Prostate gland (tissue), 2 donors: ENCODE data around the gene GATD1.

Source experiments
- CTCF ChIP-seq, 4 experiments: fragments of 200-600 bp in 2 of 4; fragments of 450-650 bp in 2 of 4; sonication (generic) in 2 of 4; IDR thresholded peaks; 1 replicate in 3 of 4; 2 replicates in 1 of 4; pipeline ENCODE4 v1.5.1; 2016 to 2019; ENCODE audit warnings: antibody characterized with exemption in 4 of 4, mild to moderate bottlenecking in 2 of 4, moderate library complexity in 2 of 4
- POLR2A ChIP-seq: fragments of 450-650 bp; IDR thresholded peaks from one replicate; pipeline ENCODE4 v1.6.1; 2016; ENCODE audit warnings: antibody characterized with exemption, mild to moderate bottlenecking

DNA sequence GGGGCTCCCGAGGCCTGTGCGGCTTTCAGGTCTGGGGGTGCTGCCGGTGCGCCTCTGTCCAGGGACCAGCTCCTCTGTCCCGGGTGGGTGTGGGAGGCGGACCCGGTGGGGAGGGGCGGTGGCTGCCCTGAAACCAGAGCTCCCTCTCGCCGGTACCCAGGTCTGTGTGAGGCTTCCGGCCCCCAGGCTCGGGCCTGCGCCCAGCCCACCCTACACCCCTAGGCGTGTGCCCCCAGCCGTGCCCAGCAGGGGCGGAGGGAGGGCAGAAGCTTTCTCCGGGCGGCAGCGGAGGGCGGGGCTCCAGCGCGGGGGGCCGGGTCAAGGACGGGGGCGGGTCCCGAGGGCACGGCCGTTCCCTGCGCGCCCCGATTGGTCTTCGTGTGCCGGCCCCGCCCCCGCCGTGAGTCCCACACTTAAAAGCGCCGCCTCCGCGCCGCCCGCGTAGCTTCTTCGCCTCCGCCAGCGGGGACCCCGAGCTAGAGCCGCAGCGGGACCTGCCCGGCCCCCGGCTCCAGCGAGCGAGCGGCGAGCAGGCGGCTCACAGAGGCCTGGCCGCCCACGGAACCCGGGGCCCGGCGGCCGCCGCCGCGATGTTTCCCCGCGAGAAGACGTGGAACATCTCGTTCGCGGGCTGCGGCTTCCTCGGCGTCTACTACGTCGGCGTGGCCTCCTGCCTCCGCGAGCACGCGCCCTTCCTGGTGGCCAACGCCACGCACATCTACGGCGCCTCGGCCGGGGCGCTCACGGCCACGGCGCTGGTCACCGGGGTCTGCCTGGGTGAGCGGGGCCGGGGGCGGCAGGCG, 42.0 kb upstream of the GATD1 start:
- TF ChIP-seq POLR2A, result peak; percentile 95
- TF ChIP-seq CTCF (IDR thresholded peaks at IDR 0.05), result peak in 2 of 4 experiments; percentile 23 to 39
